CD4-positive, alpha-beta T cell treated with Interleukin-21 for 1 hour (primary cell): Measurements from ENCODE around the gene RPS3.
"Not testable (repeated sequence)": the region's sequence is repeated elsewhere in the genome, so short reads cannot be mapped to it uniquely, and the experiment has no call there.

Experiments
- DNase-seq: peaks from one replicate; pipeline ENCODE4 v3.0.0-alpha.2; 2020

The RPS3 gene

DNA sequence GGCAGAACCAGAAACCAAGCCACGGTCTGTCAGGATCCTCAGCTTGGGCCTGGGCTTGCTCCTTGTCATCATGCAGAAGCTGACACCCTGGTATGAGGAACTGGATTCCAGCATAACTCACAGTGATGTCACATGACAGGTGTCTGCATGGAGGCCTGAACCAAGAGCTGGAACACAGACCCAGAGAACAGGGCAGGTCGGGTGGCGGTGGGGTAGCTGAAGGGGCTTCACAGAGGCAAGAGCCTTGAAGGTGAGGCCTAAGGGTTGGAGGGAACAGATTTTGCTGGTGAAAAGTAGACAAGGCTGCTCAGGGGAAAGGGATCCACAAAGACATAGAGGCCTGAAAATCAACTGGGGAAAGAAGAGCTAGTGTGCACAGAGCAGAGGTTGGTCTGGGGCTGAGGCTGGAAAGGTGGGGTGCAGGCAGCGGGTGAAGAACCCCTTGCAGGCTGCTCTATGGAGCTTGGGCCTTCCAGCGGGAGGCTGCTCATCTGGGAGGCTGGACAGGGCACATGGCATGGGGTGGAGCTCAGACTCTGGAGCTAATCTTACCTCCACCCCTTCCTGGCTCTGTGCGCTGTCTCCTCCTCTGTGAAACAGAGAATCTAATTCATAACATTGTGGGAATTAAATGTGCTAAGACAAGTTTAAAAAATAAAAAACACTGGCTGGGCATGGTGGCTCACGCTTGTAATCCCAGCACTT, 18.4 kb upstream of the RPS3 start:
- DNase-seq: no peak

DNA sequence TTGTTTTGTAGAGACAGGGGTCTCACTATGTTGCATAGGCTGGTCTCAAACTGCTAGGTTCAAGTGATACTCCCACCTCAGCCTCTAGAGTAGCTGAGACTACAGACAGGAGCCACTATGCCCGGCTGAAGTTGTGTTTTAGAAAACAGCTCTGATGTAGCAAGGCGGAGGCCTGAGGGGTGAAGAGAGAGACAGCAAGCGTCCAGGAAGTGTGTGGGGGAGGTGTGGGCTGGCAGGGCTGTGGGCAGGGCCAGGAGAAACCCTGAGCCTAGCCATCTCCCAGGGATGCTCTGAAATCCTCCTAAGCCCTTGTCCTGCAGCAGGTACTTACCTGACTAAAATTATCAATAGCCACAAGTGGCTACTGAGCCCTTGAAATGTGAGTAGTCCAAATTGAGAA, 16.1 kb upstream of the RPS3 start:
- DNase-seq: peak; percentile 49

DNA sequence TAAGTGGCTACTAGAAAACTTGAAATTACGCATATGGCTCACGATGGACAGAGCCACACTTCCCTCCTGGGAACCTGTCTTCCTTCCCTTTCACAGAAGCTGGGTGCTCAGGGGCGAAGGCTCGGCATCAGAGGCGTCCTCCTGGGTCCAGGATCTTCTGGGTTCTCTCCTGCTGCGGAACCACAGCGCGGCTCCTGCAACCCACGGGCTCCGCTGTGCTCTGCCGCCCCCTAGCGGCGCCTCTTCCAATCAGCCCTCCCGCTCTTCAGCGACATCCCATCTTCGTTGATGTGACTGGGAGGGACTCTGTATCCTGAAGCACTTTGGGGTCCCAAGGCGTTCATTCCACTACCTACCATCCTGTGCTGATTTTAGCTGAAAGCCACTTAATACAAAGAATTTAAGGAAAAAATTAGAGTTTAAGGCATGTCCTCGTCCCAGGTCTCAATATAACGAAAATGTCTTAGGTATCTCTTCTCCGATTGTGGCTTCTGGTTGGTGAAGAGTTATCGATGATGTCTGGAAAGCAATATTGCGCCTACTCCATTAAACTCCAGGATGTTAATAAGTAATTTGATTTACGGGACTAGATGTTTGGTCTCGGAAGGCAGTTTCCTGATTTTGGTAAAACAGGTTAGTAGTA, 14.8 kb upstream of the RPS3 start:
- DNase-seq: peak; percentile 77

DNA sequence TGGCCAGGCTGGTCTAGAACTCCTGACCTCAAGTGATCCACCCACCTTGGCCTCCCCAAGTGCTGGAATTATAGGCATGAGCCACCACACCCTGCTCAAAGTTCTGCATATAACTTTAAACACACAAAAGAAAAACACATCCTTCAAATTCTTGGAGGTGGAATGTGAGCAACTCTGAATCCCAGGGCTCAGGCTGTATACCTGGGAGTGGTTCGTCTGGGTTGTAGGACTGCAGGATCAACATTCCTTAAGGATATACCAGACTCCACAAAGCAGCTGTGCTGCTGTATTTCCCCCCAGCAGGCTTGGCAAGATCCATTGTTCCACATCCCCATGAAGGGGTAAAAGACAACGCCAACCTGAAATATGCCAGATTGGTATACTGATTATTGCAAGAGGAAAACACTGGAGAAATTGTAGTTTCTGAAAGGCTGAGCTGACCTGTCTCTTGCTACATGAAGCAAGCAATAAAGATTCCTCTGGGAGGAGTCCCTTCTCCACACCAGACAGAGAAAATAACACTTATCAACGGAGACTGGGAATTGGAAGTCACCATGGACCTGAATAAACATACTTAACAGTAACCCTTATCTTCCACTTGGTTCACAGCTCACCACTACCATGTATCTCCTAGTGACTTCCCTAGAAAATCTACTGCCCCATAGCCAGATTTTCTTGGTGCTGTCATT, 12.2 kb upstream of the RPS3 start:
- no peak for DNase-seq

DNA sequence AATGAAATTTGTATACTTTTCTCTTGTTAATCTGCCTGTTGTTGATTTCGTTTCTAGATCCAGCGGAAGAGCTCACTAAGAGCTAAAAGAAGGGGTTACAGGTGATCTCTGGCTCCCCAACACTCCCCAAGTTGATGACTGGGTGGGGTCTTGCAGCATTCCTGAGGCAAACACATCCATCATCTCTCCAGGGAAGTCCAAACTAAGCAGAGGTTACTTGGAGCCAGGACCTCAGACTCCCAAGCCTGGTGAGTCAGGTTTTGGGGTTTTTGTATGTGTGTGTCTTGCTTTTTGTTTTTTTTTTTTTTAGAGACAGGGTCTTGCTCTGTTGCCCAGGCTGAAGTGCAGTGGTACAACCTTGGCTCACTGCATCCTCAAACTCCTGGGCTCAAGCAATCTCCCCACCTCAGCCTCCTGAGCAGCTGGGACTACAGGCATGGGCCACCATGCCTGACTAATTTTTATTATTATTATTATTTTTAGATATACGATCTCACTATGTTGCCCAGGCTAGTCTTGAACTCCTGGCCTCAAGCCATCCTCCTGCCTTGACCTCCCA, 11.5 kb upstream of the RPS3 start:
- DNase-seq: no peak

DNA sequence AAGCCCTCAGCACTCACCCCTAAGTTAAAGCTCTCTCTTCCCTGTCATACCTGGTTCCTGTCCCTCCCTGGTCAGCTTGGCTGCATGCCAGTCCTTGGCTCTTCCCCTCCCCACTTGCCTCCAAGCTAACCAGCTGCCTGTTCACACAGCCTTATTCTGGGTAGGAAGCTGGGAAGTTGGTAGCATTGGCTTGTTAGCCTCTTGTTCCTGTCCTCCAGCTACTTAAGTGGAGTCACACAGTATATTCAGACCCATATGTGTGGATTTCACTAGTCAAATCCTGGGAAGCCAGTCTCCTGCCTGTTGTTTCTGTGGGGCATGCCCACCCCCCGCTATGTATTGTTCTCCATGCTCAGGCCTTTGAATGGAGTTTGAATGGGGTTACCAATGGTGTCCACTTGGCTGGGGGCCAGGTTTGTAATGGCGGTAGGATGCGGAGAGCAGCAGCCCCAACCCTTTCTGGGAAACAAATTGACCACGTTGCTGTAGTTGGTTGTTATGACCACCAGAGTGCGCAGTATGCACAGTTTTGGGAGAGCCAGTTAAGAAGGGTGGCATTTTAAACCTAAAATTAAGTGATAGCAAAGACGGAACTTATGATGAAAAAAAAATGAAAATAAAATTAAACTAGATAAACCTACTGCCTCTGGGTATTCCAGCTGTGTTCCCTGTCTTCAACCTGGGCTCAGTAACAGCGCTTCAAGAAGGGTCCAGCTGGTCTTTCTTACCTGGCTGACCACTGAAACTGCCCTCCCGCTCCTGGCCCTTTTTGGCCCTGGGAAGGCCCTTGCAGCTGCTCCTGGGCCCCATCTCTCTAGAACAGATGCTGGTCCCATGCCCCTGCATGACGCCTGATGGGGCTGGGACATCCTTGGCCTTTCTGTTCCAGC, 10.7 kb upstream of the RPS3 start:
- DNase-seq: peak; percentile 86

DNA sequence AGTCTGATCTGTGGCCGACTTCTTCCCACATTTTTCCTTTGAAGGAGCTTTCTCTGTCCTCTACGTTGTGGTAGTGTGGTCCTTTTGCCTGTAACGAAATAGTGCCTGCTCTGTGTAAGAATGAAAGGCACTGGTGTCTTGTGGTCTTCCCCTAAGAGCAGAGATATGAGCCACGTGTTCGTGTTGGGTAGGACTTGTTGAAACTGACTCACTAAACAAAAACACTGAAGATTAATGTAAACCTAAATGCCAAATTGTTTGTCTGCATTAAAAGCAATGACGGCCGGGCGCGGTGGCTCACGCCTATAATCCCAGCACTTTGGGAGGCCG, 10.1 kb upstream of the RPS3 start:
- DNase-seq: no peak

DNA sequence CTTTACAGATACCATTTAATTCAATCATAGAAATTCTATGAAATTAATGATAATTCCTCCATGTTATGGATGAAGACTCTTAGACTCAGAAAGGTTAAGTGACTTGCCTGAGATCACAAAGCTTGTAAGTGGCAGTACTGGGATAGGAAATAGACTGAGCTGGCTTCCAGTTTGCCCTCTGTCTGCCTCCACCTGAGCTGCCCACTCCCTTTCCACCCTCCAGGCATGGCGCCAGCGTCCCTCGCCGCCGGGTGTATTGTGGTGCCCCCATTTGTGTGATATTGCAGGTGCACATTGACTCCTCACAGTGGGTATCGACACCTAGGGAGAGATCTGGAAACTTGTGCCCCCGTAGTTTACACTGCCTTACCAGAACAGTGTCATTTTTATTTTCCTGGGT, 9.4 kb upstream of the RPS3 start:
- DNase-seq: no peak

DNA sequence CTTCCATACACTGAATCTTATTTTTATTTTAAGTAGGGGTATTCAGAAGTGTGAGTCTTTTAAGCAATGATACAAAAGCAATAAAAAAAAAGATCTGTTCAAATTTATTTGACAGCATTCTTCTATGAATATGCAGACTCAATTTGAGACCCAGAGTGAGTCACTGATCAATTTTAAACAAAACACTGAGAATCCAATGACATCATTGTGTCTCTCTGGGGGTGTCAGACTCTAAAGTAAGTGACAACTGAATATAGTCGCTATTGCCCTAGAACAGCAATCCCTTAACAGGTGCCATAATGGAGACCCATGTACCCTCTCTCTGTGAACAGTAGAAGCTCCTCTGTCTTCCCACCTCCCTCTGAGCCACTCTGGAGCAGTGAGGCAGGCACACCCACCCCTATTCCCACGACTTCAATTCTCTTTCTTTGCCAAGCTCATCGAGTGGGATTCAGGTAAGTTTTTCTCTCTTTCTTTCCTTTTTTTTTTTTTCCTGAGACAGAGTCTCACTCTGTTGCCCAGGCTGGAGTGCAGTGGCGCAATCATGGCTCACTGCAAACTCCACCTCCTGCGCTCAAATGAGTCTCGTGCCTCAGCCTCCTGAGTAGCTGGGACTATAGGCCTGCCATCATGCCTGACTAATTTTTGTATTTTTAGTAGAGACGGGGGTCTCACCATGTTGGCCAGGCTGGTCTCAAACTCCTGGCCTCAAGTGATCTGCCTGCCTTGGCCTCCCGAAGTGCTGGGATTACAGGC, 5.1 kb upstream of the RPS3 start:
- DNase-seq: no peak

DNA sequence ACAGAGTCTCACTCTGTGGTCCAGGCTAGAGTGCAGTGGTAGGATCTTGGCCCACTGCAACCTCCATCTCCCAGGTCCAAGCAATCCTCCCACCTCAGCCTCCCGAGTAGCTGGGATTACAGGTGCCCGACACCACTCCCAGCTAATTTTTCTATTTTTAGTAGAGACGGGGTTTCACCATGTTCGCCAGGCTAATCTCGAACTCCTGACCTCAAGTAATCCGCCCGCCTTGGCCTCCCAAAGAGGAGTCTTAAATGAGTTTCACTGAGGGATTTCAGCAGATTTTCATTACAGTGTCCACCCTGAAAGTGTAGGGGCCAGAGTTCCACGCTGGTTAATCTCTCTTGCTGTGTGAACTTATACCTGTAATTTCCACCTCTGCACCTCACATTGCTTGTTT, 412 bp upstream of the RPS3 start:
- no peak for DNase-seq

DNA sequence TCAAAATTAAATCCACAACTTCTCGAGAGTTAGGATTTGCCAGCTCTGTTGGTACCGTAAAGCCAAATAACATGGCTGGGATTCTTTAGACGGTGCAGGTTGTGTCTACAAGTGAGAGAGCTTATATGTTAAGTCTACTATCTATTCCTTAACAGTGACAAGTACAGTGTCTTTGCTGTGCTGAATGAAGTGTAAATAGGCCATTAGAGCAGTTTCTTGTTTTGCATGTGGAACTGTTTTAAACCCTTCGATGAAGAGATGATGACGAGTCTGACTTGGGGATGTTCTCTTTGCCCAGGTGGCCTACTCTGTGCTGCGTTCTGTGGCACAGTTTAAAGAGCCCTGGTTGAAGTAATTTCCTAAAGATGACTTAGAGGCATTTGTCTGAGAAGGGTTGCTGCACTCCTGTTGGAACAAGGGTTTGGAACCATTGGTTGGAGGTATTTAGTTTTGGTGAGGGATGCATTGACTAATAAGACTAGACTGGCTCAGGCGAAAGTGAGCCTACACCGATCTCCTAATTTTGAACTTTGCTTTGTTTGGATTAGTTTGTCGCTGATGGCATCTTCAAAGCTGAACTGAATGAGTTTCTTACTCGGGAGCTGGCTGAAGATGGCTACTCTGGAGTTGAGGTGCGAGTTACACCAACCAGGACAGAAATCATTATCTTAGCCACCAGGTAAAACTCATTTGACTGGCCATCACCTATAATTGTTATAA, 988 bp downstream of the RPS3 start:
- peak; percentile 33 for DNase-seq

DNA sequence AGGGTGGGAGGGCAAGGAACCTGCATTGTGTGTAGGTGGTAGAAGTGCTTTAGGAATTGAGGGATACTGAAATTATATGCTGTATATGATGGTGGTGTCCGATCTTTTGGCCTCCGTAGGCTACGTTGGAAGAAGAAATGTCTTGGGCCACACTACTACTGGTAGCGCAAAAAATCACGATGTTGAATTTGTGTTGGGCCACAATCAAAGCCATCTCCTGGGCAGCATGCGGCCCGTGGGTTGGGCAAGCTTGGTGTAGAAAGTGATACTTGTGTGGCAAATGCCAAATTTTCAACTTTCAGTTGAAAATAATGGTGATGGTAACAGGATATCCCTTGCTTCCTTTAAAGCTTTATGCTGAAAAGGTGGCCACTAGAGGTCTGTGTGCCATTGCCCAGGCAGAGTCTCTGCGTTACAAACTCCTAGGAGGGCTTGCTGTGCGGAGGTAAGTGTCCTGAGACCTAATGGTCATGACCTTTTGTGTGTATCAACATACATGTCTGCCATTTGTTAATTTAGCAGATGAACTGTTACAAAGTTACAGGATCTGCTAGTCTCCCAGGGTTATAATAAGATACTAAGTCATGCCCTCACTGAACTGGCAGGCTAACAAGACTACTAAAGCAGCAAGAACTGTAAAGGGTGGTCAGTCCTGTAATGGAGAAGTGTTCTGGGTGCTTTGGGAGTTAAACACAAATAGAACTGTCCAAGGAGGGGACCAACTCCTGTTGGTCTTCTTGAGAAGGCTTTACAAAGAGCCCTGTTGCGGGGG, 2.9 kb downstream of the RPS3 start:
- DNase-seq: no peak

DNA sequence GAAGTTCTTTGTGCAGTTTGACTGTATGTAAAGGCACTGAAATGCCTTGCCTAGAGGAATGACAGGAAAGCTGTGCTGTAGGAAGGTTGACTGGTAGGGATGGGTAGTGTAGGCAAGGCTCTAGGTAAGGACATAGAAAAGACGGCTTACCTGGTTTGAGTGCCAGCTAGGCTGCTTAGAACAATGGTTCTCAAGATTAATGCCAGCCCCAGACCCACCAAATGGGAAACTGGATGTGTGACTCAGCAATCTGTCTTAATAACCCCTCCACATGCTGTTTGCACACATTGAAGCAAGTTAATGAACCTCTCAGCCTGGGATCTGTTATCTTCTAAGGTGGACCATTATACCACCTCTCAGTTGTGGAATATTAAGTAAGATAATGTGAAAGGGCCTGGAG, 3.7 kb downstream of the RPS3 start:
- no peak for DNase-seq

DNA sequence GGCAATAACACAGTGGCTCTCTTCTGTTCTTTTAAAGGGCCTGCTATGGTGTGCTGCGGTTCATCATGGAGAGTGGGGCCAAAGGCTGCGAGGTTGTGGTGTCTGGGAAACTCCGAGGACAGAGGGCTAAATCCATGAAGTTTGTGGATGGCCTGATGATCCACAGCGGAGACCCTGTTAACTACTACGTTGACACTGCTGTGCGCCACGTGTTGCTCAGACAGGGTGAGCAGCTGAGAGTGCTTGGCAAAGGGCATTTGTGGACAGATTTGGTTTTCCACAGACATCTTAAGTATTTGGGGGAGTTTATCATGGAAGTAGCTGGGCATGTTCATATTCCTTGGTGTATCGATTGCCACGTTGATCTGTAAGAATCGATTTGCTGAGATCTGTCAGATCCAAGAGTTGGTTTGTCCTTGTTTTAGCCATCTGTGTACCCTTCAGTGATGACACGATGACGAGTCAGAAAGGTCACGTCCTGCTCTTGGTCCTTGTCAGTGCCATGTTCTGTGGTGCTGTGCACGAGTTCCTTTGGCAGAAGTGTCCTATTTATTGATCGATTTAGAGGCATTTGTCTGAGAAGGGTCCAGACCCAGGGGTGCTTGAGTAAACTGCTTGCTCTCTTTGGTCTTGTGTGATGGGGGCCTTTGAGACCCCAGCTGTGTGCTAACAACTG, 4.8 kb downstream of the RPS3 start:
- DNase-seq: no peak

DNA sequence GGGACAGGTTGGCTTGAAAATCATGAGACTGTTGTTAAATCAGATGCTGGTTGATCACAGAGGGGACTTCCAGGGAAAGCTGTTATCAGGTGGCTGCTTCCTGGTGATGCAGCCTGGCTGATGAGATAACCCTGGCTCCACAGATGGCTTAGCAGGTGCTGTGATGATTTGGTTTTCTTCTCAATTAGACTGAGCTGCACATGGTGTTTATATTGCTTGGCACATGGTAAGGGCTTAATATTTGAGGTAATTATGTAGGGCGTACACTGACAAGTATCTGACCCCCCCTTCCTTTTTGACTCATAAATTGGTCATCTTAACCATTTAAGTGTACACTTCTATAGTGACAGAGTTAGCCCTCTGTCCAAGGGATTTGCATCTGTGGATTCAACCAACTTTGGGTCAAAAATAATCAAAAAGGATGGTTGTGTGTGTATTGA, 7.0 kb downstream of the RPS3 start:
- DNase-seq: no peak

DNA sequence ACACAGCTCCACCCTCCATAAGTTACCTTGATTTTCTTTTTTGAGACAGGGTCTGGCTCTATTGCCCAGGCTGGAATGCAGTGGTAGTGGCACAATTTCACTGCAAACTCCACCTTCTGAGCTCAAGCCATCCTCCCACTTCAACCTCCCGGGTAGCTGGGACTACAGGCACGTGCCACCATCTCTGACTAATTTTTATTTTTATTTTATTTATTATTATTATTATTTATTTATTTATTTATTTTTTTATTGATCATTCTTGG, 9.6 kb downstream of the RPS3 start:
- DNase-seq: no peak

DNA sequence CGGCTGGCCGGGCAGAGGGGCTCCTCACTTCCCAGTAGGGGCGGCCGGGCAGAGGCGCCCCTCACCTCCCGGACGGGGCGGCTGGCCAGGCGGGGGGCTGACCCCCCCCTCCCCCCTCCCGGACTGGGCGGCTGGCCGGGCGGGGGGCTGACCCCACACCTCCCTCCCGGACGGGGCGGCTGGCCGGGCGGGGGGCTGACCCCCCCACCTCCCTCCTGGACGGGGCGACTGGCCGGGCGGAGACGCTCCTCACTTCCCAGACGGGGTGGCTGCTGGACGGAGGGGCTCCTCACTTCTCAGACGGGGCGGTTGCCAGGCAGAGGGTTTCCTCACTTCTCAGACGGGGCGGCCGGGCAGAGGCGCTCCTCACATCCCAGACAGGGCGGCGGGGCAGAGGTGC, 10.7 kb downstream of the RPS3 start:
- DNase-seq: not testable (repeated sequence)

DNA sequence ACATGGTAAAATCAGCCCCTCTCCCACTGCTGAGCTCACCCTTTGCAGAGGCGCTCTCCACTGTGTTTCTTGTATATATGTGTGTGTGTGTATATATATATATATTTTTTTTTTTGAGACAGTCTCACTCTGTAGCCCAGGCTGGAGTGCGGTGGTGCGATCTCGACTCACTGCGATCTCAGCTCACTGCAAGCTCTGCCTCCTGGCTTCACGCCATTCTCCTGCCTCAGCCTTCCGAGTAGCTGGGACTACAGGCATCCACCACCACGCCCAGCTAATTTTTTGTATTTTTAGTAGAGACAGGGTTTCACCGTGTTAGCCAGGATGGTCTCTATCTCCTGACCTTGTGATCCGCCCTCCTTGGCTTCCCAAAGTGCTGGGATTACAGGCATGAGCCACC, 13.8 kb downstream of the RPS3 start:
- DNase-seq: not testable (repeated sequence)

DNA sequence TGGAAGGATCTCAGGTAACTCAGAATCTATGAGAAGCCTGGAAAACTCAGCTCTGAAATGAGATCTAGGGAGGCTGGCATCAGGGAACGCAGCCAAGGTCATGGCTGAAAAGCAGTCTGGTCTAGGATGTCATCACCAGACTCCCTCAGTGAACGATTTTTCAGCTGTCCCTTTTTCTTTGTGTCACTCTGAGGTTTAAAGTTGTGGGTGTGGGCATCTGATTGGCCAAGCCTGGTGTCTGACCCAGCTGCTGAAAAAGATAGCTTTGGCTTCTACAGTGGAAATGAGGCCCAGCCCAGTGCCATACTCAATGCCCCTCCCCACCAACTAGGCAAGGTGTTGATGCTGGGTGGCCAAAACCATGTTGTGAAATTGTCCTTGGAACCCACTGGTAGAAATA, 14.5 kb downstream of the RPS3 start:
- no peak for DNase-seq

DNA sequence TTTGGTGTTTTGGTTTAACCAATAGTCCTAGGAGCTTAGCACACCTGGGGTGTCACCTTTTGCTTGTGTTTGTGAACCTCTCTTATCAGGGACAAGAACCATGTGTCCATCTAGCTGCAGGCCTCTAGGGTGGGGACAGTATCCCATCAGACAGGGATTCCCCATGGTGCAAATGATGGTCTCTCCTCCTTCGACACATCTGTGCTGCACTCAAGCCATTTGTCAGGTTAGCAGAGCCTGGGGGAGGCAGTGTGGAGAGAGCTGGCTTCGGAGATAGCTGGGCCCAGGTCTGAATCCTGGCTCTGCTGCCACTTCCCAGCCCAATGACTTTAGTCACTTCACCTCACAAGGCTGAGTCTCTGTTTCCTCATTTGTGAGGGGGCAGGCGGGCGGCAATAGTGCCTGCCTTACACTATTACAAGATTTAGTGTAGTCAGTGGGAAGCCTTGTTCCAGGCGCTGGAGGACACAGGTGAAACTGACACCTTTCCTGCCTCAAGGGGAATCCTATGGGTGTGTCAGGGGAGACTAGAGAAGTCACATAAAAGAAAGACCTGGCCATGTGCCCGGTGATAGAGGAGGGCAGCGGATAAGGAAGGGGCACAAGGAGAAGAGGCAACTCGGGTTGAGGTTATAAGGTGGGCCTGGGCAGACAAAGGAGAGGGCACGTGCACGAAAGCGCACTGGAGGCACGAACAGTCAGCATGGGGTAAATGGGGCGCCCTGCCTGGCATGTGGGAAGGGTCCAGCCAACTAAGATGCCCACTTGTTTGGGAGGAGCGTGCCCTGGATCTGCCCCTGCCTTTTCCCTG, 21.1 kb downstream of the RPS3 start:
- DNase-seq: no peak
